ENCODE results near the gene NXNL1. TPM values are rescaled to one million over a fixed set of nuclear protein-coding genes. Genes with fewer than 3 reads are reported as not detected.
"Not testable (repeated sequence)": the region's sequence is repeated elsewhere in the genome, so short reads cannot be mapped to it uniquely, and the experiment has no call there.

Gene NXNL1
- total RNA-seq, 1 donor from 2014 or later, result not detected

DNA sequence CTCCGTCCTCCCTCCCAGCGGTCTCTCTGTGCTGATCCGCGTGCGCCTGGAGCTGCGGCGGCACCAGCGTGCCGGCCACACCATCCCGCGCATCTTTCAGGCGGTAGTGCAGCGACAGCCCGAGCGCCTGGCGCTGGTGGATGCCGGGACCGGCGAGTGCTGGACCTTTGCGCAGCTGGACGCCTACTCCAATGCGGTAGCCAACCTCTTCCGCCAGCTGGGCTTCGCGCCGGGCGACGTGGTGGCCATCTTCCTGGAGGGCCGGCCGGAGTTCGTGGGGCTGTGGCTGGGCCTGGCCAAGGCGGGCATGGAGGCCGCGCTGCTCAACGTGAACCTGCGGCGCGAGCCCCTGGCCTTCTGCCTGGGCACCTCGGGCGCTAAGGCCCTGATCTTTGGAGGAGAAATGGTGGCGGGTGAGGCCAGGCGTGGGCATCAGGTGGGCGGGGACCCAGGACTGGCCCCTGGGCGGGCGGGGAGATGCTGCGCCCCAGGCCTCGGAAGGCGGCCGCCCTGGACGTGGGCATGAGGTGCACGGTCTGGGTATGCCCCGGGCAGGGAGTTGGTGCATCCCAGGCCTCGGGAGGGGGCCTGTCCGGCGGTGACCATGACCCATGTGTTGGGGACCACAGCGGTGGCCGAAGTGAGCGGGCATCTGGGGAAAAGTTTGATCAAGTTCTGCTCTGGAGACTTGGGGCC, 26.0 kb upstream of the NXNL1 start:
- no peak for DNase-seq (ENCODE audit: low read depth)

DNA sequence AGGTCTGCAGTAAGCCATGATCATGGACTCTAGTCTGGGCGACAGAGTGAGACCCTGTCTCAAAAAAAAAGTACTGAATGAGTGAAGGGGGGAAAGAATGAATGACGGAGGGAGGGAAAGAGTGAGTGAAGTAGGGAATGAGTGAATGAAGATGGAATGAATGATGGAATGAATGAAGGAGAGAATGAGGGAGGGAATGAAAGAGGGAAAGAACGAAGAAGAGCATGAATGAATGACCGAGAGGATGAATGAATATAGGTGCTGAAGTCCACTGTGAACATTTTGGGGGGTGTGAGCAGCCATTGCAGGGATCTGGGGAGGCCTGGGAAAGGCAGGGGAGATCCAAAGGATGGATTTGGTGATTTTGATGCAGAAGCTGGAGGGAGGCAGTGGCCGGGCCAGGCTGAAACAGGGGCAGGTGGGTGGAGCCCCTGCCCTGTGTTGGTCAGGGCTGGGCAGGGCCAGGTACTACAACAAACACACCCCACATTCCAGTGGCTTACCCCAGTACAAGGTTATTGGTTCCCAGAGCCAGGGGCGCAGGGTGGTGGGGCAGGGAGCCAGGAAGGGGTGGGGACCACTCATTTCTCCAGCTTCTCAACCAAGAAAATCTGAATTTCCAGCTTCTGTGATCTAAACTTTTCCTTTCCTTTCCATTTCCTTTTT, 23.9 kb upstream of the NXNL1 start:
- no peak for DNase-seq (ENCODE audit: low read depth)

- DNase-seq (ENCODE audit: low read depth), result no peak
Observed at GRCh38 chr19:17483605-17484002, 22.9 kb upstream of the NXNL1 start.

DNA sequence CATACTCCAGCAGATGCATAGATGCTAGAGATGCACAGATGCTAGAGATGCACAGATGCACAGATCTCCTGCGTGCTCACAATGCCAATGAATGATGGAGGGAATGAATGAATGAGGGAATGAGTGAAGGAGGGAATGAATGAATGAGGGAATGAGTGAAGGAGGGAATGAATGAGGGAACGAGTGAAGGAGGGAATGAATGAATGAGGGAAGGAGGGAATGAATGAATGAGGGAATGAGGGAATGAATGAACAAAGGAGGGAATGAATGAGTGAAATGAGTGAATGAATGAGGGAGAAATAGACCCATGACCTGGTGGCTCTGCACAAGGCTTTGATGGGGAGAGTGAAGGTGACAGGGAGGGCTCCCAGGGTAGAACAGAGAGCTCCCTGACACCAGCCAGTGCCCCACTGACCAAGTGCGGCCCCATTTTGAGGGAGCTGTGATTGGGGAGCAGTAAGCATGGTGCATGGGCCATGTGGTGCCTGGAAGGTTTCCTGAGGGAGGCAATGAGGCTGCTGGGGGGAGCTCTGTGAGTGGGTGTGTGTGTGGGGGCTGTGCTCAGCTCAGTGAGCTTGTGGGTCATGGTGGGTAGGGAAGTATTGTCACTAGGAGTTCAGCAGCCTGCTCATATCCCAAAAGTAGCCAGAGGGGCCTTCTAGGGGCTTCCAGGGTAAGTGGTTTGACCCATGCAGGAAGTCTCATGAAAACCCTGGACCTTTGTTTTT, 22.3 kb upstream of the NXNL1 start:
- no peak for DNase-seq (ENCODE audit: low read depth)

DNA sequence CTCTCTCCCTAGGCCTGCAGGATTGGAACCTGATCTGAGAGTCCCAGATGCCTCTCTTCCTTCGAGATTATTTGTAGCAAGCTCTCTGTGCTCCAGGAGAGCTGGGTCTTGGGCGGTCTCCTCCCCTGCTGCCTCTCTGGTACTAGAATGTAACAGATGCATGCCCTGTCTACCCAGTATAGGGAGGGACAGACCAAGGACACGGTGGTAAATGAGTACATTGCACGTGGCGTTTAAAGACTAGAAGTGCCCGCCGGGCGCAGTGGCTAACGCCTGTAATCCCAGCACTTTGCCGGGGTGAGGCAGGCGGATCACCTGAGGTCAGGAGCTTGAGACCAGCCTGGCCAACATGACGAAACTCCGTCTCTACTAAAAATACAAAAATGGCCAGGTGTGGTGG, 21.3 kb upstream of the NXNL1 start:
- DNase-seq (ENCODE audit: low read depth), result no peak

DNA sequence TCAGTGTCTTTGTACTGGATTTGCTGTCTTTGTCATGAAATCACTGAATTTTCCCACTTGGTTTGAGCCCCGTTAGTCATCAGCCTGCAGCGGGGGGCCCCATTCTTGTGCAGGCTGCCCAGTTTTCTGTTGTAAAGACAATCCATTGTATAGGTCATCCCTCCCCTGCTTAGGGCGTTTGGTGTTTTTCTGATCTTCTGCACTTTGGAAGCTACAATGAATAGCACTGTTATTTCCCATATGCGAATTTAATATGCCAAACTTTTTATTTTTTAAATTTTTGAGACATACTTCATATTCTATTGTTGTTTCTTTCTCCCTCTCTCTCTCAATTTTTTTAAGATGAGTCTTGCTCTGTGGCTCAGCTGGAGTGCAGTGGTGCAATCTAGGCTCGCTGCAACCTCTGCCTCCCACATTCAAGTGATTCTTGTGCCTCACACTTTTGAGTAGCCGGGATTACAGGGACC, 18.6 kb upstream of the NXNL1 start:
- DNase-seq (ENCODE audit: low read depth), result peak; percentile 49

GRCh38 chr19:17475541-17476115, 14.9 kb upstream of the NXNL1 start:
- peak; percentile 98 for DNase-seq (ENCODE audit: low read depth)

DNA sequence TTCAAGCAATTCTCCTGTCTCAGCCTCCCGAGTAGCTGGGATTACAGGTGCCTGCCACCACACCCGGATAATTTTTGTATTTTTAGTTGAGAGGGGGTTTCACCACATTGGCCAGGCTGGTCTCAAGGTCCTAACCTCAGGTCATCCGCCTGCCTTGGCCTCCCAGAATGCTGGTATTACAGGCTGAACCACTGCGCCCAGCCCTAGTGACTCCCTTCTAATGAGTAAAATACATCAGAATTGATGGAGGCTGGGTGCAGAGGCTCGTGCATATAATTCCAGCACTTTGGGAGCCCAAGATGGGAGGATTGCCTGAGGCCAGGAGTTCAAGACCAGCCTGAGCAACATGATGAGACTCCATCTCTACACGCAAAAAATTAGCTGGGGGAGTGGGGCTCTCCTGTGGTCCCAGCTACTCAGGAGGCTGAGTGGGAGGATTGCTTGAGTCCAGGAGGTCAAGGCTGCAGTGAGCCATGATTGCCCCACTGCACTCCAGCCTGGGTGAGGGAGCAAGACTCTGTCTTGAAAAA, 14.3 kb upstream of the NXNL1 start:
- not testable (repeated sequence) for DNase-seq (ENCODE audit: low read depth)

DNA sequence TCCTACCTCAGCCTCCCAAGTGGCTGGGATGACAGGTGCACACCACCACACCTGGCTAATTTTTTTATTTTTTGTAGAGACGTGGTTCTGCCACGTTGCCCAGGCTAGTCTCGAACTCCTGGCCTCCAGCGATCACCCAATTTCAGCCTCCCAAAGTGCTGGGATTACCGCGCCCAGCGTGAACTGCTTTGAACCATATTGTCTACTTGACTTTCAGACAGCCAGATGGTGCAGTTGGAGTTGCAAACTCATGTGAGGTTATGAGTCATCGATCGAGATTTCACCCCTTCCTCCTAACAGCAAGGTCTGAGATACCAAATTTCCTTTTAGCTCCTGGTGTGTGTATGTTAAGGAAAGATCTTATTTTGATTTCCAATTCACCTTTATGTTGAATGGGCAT, 12.3 kb upstream of the NXNL1 start:
- peak; percentile 87 for DNase-seq (ENCODE audit: low read depth)

DNA sequence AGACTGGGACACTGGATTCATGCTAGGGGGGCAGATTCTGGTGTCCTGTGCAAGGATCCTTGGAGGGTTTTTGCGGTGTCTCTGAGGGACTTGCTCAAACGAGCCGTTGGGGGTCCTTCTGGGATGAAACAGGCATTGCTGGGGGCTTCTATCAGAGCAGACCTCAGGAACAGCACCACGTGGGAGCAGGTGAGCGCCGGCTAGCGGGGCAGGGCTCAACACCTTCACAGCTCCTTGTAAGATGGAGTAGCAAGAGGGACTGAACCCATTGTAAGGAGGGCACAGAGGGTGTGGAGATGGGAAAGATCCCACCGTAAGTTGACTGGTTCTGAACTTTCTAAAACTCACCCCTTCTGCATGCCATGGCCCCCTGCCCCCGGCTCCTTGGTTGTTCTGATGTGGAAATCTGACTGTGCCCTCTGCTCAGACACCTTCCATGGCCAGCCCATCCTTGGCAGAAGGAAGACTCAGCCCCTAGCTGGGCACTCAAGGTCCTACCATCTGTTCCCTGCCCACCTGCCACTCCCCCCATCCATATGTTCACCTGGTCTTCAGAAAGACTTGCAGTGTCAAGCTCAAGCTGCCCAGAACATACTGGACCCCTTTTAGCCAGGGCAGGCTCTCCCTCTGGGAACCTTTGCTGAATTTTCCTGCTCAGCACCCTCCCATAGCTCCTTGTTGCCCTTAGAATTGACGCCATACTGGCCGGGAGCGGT, 10.8 kb upstream of the NXNL1 start:
- no peak for DNase-seq (ENCODE audit: low read depth)

- peak; percentile 99 for DNase-seq (ENCODE audit: low read depth)
Observed at GRCh38 chr19:17470068-17470841, 9.5 kb upstream of the NXNL1 start, which contains the start of gene SLC27A1. SLC27A1 (plus strand) TSS chr19:17470524; CDS start chr19:17470541, 17 bp downstream.

- DNase-seq (ENCODE audit: low read depth), result peak; percentile 97
Observed at GRCh38 chr19:17469481-17470067, 8.8 kb upstream of the NXNL1 start.

GRCh38 chr19:17469092-17469480, 8.4 kb upstream of the NXNL1 start:
- DNase-seq (ENCODE audit: low read depth), result no peak

DNA sequence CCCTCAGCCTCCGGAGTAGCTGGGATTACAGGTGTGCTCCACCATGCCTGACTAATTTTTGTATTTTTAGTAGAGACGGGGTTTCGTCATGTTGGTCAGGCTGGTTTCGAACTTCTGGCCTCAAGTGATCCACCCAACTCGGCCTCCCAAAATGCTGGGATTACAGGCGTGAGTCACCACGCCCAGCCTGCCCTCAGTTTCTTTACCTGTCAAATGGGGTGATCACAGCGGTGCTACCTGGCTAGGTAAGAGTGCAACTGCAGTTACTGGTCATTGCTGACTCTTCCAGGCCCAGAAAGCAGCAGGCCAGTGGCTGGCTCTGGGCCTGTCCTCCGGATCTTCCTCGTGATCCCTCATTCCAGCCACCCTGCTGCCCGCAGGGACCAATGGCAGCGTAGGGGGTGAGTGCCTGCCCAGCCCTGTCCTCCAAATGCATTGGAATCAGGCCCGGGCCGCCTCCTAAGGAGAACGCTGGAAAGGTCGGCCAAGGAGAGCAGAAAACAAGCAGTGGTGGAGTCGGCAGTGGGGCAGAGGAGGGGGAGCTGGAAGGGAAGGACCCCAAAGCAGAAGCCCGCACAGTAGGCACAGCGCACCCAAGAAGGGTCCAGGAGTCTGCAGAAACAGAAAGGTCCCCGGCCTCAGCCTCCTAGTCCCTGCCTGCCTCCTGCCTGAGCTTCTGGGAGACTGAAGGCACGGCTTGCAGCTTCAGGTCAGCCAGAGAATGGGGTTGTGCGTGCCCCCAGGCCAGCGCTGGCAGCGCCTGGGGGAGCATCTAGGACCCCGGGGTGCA, 7.8 kb upstream of the NXNL1 start:
- DNase-seq (ENCODE audit: low read depth), result no peak

DNA sequence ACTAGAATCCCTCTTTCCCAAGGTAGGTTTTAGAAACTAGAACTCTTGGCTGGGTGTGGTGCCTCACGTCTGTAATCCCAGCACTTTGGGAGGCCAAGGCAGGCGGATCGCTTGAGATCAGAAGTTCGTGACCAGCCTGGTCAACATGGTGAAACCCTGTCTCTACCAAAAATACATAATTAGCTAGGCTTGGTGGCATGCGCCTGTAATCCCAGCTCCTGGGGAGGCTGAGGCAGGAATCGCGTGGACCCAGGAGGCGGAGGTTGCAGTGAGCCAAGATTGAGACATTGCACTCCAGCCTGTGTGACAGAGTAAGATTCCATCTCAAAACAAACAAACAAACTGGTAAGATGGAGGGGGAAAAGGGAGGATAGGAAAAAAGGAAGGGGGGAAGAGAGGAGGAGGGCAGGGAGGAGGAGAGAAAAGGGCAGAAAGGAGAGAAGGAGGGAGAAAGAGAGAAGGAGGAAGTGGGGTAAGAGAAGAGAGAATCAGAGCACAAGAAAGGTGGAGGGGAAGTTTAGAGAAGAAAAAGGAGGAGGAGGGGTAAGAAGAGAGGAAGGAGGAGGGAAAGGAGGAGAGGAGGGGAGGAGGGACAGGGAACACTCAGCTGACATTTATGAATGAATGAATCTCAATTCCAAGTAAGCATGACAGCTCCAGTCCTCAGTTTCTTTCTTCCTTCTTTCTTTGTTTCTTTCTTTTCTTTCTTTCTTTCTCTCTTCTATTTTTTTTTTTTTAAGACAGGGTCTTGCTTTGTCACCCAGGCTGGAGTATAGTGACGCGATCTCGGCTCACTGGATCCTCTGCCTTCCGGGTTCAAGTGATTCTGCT, 7.0 kb upstream of the NXNL1 start:
- DNase-seq (ENCODE audit: low read depth), result no peak

DNA sequence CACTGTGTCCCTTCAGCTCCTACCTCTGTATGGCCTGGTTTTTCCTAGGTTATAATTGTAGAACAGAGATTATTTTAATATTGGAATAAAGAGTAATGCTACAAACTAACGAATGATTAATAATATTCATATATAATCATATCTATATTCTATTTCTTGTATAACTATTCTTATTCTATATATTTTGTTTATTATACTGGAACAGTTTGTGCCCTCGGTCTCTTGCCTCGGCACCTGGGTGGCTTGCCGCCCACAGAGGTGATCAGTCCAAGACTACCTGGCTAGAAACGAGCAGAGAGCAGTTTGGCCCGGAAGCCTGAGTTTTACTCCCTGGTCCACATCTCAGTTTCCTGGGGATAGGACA, 5.7 kb upstream of the NXNL1 start:
- DNase-seq (ENCODE audit: low read depth), result no peak

GRCh38 chr19:17458970-17459369, 1.8 kb downstream of the NXNL1 start:
- no peak for DNase-seq (ENCODE audit: low read depth)

GRCh38 chr19:17457616-17458015, 3.1 kb downstream of the NXNL1 start:
- no peak for DNase-seq (ENCODE audit: low read depth)

Measured in myocyte (in vitro differentiated cells).